ENCODE measurements around the gene IGHMBP2. TPM values are rescaled to one million over a fixed set of nuclear protein-coding genes. Genes with fewer than 3 reads are reported as not detected.
"Not testable (repeated sequence)": the region's sequence is repeated elsewhere in the genome, so short reads cannot be mapped to it uniquely, and the experiment has no call there.

The IGHMBP2 gene
- total RNA-seq, 1 donor from 2014 or later = 18.1 TPM

DNA sequence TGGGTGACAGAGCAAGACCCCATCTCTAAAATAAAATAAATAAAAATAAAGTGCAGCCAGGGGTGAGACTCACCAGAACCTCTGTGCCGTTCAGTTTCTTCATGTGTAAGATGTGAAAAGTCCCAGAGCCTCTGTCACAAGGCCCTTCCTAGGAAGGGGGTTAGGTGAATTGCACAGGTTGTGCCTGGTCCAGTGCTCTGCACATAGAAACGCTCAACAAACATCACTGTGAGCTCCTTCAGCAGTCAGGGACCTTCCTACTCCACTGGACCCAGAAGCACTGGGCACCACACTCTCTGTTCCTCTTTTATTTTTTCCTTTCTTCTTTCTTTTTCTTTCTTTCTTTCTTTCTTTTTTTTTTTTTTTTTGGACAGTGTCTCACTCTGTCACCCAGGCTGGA is 22.4 kb upstream of the IGHMBP2 start:
- no peak for DNase-seq (ENCODE audit: low spot score)
- no peaks in the 10 kb centered on the region for H3K9me3 Mint-ChIP-seq (ENCODE audit: low read depth)
- H3K4me3 Mint-ChIP-seq (ENCODE audit: unreplicated experiment) = no peak overlapping the region
- H3K27ac Mint-ChIP-seq (ENCODE audit: unreplicated experiment) = no peak overlapping the region
- H3K4me1 Mint-ChIP-seq (ENCODE audit: low read depth) = peaks cover 3% of the 10 kb centered on the region
- peaks cover 2% of the 10 kb centered on the region for H3K36me3 Mint-ChIP-seq (ENCODE audit: low read depth)
- TF ChIP-seq CTCF (IDR thresholded peaks at IDR 0.05) = no peak
- no peaks in the 10 kb centered on the region for H3K27me3 Mint-ChIP-seq (ENCODE audit: low read depth)

DNA sequence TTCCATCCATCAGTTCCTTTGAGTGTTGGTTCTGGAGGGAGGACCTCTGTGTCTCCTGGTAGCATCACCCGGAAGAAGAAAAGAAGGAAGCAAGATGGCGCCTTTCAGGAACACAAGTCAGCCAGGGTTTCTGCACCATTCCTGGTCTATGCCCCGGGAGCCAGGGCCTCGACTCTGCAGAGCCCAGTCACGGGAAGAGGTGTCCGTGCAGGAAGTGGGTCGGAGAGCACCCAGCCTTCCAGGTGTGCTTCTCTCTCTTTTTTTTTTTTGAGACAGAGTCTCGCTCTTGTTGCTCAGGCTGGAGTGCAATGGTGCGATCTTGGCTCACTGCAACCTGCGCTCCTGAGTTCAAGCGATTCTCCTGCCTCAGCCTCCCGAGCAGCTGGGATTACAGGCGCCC is 21.3 kb upstream of the IGHMBP2 start:
- Mint-ChIP-seq H3K27ac (ENCODE audit: unreplicated experiment) (no peak overlapping the region), H3K9me3 (ENCODE audit: low read depth) (no peaks in the 10 kb centered on the region), H3K4me3 (ENCODE audit: unreplicated experiment) (no peak overlapping the region), H3K4me1 (ENCODE audit: low read depth) (peaks cover 6% of the 10 kb centered on the region), H3K36me3 (ENCODE audit: low read depth) (peaks cover 2% of the 10 kb centered on the region), H3K27me3 (ENCODE audit: low read depth) (no peaks in the 10 kb centered on the region)
- peak; percentile 41 for DNase-seq (ENCODE audit: low spot score)
- no peak for TF ChIP-seq CTCF (IDR thresholded peaks at IDR 0.05)

- not testable (repeated sequence) for H3K27me3 Mint-ChIP-seq (ENCODE audit: low read depth); H3K36me3 Mint-ChIP-seq (ENCODE audit: low read depth)
- peaks cover 11% of the 10 kb centered on the region for H3K4me1 Mint-ChIP-seq (ENCODE audit: low read depth)
Observed at GRCh38 chr11:68884827-68885226, 18.9 kb upstream of the IGHMBP2 start.

DNA sequence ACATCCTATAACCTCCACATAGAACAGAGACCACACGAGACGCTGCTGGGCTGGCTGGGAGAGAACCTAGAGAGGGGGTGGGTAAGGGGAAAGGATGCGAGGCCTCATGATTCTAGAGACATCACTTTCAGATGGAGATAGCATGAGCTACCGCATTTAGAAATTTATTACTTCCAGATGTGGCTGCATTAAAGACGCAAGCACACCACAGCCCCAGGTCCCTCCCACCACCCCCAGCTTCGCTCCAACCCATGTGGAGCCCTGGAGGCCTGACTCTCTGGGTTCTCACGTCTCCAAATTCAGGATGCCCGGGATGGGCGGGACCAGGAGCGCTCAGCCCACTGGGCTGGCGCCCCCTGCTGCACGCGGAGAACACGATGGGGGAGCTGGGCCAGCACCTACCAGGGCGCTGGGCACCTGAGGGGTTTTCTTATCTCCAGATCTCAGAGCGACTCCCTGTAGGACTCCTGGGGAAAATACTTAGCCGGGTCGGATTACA is 13.7 kb upstream of the IGHMBP2 start:
- peak; percentile 75 for DNase-seq (ENCODE audit: low spot score)
- Mint-ChIP-seq H3K27ac (ENCODE audit: unreplicated experiment) (peak overlapping the region; percentile 98), H3K27me3 (ENCODE audit: low read depth) (no peaks in the 10 kb centered on the region), H3K4me1 (ENCODE audit: low read depth) (peaks cover 37% of the 10 kb centered on the region), H3K36me3 (ENCODE audit: low read depth) (peaks cover 8% of the 10 kb centered on the region), H3K4me3 (ENCODE audit: unreplicated experiment) (no peak overlapping the region), H3K9me3 (ENCODE audit: low read depth) (no peaks in the 10 kb centered on the region)
- peak; percentile 83 for TF ChIP-seq CTCF (IDR thresholded peaks at IDR 0.05)

More at GRCh38 chr11:68884827-68885226, 18.9 kb upstream of the IGHMBP2 start:
- not testable (repeated sequence) for H3K4me3 Mint-ChIP-seq (ENCODE audit: unreplicated experiment); H3K27ac Mint-ChIP-seq (ENCODE audit: unreplicated experiment); H3K9me3 Mint-ChIP-seq (ENCODE audit: low read depth)
- peak; percentile 56 for DNase-seq (ENCODE audit: low spot score)

DNA sequence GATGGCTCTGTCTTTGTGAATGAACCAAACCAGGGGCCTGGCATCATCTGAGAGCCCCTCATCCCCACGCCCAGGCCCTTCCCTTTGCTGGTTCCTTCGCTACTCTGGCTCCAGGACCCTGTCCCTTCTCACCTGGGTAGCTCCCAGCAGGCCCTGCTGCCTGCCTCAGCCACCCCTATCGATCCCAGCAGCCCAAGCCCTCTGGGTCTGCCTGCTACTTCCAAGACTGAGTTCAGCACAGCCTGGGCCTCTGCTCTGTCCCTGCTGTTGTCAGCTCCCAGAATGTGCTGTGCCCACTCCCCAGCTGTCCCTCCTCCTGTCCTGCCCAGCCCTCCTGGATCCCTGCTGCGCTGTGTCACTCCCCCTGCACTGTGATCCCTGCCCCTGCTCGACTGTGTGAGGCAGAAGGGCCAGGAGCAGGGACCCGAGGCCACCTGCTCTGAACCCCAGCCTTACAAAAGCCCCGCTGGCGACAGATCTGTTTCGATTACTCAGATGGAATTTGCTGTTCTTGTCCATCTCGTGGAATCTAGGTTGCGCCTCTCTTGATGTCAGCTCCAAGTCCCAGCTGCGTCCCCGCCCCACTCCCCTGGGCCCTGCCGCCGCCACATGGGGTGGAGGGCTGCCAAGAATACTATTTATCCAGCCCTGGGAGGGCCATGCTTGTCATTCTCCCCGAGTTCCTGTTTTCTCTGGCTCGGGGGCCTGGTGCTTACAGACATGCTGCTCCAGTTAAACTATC is 13.0 kb upstream of the IGHMBP2 start:
- DNase-seq (ENCODE audit: low spot score) = peak; percentile 95
- Mint-ChIP-seq H3K4me3 (ENCODE audit: unreplicated experiment) (peak overlapping the region; percentile 57), H3K9me3 (ENCODE audit: low read depth) (no peaks in the 10 kb centered on the region), H3K4me1 (ENCODE audit: low read depth) (peaks cover 37% of the 10 kb centered on the region), H3K36me3 (ENCODE audit: low read depth) (peaks cover 8% of the 10 kb centered on the region), H3K27me3 (ENCODE audit: low read depth) (no peaks in the 10 kb centered on the region), H3K27ac (ENCODE audit: unreplicated experiment) (peak overlapping the region; percentile 98)
- peak; percentile 49 for TF ChIP-seq CTCF (IDR thresholded peaks at IDR 0.05)
